GM04503 (cell line): Measurements from ENCODE around the gene RAB23.

Experiments
- DNase-seq: peaks from one replicate; pipeline ENCODE4 v3.0.0-alpha.2; 2012; ENCODE audit warnings: low read depth

The RAB23 gene

DNA sequence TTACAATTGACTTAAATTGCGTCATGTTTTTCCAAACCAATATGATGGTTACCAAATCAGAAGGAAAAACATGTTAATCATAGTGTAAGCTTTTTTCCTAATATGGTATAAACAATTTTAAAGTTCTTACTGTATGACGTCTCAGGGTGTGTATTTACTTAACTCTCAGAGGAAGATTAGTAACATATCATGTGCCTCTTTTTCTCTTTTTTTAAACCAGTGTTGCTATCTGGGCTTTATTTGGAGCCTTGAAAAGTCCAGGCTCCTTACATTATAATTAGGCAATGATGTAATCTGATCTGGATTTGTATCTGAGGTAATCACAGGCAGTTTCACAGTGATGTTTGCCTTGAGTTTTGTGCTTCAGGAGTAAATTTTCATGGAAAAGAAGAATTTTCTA lies 20.4 kb upstream of the RAB23 start:
- DNase-seq, result peak; percentile 94

DNA sequence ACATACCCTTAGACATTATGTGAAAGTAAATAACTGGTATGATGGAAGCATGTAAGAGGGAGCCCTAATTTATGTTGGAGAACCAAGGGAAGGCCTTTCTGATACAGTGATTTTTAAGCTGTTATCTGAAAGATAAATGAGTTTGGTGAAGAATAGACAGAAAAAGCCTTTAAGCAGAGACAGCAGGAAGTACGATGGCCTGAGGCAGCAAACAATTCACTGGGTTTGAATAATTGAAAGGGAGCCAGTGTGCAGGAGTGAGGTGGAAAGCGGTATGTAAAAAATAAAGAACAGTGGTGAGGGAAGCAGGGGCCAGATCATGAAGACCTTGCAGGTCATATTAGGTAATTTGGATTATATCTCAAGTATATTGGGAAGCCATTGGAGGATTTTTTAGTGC lies 4.1 kb upstream of the RAB23 start:
- no peak for DNase-seq

DNA sequence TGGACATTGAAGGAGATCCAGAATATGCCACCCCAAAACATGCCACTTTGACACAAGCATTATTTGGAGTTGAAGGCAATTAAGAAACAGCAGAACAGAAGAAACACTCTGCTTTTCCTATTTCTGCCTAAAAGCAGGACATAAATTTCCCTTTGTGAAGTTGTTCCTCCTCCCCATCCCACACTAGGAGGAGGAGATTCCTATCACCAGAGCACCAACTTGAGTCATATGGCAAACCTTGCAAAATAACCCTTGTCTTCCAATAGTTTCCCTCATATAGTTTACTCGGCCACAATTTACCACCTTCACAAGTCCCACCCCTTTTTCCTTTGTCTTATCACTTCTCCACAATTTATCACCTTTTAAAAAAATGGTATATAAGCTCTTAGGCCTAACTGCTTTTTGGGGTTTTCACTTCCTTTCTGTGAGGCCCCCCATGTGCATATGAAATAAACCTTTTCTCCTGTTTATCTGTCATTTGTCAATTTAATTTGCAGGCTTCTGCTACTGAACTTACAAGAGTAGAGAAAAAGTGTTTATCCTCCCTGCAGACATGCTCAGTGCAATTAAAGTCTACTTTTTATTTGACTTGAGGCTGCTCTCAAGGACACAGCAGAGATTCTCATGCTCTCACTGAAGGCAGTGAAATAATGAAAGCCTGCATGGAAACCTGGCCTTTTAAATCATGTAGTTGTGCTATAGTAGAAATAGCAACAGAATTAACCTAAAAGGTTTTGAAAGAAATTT lies 2.8 kb upstream of the RAB23 start:
- peak; percentile 47 for DNase-seq

DNA sequence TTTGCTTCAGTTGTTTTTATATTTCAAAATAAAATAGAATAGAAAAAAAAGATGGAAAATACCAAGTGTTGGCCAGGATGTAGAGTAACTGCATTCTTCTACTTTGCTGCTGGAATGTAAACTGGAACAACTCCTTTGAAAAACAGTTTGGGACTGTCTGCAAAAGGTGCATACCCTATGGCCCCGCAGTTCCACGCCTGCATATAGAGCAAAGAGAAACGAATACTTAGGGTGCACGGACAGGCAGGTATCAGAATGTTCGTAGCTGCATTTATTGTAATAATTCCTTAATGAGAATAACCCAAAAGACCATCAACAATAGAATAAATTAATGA lies 603 bp upstream of the RAB23 start:
- DNase-seq, result no peak

DNA sequence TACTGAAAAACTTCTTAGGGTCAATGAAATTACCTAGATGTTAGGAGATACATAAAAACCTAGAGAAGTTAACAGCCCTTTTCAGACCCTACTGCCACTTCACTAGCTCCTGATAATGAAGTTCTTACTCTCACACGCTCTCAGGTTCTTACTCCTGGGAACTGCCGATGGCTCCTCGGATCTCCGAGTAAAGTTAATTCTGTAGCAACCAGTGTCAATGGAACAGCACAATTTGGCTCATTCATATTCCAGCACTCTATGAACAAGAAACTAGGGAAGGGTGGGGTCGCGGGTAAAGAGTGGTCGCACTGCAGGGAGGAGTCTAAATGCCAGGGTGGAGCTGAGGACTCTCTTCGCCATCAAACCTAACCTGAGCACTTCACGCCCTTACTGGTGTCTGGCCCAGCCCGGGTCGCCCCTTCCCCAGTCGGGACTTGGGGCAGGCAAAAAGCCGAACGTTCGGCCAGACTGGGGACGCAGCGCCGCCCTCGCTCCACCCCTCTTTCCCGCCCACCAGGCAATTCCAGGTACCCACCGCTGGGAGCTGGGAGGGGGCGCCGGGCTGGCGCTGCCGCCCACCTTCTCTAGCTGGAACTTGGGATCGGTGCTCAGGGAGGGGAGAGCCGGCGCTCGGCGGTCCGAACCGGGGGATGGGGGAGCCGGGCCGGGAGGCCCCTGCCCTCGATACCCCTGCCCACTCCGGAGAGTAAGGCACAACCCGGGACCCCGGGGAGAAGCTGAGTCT lies 744 bp downstream of the RAB23 start:
- peak; percentile 34 for DNase-seq

DNA sequence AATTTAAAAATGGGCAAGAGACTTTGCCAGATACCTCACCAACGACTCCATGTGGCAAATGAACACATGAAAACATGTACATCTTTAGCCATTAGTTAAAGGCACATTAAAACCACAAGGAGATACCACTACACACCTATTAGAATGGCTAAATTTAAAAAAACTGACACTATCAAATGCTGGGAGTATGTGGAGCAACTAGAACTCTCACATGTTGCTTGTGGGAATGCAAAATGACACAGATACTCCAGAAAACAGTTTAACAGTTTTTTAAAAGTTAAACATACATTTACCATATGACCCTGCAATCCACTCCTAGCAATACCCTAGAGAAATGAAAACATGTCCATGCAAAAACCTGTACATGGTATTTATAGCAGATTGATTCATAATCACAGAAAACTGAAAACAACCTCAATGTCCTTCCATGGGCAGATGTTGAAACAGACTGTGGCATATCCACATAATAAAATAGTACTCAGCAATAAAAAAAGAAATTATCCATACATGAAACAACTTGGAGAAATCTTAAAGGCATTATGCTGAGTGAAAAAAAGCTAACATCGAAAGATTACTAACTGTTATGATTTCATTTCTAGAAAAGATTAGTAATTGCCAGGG lies 1.9 kb downstream of the RAB23 start:
- no peak for DNase-seq

DNA sequence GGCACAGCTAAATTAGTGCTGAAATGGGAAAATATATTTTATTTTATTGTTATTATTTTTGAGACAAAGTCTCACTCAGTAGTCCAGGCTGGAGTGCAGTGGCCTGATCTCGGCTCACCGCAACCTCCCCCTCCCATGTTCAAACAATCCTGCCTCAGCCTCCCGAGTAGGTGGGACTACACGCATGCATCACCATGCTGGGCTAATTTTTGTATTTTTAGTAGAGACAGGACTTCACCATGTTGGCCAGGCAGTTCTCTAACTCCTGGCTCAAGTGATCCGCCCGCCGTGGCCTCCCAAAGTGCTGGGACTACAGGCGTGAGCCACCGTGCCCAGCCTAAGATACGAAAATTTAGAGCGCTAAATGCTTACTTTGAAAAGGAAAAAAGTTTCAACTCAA lies 4.8 kb downstream of the RAB23 start:
- no peak for DNase-seq

DNA sequence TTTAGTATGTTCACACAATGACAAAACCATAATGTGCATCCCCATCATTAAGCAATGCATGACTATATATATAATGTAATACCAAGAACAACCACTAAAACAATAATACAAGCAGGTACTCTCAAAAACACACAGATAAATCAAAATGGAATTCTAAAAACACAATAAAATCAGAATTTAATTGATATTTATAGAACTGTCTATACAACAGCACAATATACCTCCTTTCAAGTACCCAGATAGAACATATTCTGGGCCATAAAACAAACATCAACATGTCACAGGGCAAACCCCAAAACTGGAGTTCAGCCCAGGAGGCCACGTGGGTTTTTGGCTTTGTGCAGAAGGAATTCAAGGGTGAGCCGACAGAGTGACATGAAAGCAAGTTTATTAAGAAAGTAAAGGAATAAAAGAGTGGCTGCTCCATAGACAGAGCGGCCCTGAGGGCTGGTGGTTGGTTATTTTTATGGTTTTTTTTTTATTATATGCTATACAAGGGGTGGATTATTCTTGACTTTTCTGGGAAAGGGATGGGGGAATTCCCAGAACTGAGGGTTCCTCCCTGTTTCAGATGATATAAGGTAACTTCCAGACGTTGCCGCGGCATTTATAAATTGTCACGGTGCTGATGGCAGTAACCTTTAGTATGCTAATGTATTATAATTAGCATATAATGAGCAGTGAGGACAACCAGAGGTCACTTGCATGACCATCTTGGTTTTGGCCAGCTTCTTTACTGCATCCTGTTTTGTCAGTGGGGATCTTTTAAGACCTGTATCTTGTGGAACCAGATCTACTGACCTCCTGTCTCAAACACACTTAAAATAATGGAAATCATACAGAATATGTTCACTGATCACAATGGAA lies 5.6 kb downstream of the RAB23 start:
- peak; percentile 22 for DNase-seq

DNA sequence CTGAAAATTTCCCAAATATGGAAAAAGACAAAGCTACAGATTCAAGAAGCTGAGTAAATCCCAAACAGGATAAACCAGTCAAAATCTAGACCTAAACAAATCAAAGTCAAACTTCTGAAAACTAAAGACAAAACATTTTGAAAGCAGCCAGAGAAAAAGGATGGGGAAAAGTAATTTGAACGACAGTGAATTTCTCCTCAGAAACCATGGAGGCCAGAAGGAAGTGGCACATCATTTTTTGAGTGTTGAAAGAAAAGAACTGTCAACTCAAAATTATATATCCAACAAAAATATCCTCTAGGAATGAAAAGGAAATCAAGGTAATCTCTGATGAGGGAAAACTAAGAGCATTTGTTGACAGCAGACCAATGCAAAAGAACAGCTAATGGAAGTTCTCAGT lies 6.8 kb downstream of the RAB23 start:
- DNase-seq, result no peak

DNA sequence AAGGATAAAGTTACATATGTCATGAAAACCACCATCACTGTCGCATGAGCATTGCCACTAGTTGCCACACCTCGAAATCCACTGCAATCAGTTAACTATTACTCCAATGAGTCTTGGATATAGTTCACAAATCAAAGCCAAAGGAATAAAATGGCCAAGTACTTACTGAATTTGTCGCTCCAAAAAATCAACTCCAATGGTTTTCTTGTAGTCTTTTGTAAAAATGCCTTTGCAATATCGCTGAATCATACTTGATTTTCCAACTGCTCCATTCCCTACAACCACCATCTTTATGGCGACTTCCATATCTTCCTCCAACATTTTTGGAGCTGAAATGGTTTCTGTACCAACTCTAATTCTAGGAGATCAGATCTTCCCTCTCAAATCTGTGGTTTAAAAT lies 12.0 kb downstream of the RAB23 start:
- no peak for DNase-seq

DNA sequence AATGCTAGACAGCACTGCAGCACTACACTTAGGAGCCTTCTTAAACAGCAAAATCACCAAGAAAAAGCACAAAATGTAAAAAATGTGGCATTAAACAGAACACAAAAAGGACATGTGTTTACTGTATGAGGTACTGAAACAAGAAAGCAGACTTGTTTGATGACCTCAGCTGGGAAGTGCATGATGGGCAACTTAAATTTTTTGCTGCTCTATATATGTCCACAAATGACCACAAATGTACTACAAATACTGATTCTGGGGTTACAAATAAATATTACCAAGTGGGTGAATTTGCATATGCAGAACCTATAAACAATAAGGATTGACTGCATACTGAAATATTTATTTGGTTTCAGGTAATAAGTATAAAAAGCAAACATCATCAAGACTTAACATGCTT lies 13.1 kb downstream of the RAB23 start:
- no peak for DNase-seq

DNA sequence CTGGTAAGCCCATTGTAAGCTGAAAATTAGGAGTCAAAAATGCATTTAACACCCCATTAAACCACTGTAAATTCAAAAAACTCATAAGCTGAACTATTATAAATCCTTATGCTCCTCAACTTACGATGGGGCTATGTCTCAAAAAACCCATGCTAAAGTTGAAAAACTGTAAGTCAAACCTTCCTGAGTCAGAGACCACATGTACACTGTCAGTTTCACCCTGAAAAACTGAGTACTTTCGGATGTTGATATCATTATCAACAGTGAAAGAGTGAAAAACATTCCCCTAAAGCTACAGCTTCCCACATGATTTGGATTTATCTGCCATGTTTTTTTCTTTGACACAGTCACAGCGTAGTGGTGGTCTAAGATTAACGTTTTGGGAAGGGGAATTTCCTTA lies 14.2 kb downstream of the RAB23 start:
- DNase-seq, result no peak

DNA sequence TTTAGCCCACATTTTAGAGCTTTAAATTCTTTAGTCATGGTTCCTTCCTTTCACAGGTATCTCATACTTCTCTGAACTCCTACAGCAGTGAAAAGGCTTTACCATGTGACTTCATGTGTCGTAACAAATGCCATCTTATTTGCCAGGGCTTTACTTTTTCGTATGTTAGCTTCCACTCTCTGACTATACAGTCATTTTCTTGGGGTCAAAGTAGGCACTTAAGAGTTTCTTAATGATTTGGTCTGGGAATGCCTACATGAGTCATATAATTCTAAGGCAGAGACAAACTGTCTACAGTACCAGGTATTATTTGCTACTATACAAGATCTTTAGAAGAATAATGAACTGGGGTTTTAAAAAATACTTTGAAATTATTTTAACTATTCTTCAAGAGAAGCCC lies 15.0 kb downstream of the RAB23 start:
- DNase-seq, result no peak

DNA sequence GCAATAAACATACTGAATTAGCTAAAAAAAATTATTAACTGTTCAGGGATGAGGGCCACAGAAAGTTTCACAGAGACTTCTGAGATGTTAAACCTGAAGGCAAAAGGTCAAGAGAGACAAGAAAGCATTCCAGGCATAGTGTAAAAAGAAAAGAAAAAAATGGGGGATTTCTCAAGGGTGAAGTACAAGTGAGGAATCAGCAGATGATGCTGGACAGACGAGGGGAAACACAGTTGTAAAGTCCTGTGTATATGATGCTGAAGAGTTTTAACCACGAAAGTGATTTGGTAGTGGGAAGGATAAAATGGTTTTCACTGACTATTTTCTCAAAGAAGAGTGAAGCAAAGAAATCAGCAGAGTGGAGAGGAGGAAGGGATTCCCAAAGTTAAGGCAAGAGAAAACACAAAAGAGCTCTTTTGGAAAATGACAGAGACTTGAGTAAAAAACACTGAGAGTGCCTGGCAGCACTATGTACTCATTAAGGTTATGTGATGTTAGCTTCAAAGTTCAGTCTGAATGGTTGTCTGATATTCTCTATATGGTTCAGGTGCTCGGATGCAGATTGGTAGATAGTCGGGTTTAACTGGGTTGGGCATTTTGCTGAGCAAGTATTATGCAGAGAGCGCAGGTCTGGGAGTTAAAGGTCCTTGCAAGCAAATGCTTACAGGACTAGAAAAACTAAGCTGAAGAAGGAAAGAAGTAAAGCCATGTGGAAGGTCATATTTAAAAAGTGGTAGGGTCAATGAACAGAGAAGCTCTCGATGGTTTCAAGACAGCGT lies 16.4 kb downstream of the RAB23 start:
- no peak for DNase-seq

DNA sequence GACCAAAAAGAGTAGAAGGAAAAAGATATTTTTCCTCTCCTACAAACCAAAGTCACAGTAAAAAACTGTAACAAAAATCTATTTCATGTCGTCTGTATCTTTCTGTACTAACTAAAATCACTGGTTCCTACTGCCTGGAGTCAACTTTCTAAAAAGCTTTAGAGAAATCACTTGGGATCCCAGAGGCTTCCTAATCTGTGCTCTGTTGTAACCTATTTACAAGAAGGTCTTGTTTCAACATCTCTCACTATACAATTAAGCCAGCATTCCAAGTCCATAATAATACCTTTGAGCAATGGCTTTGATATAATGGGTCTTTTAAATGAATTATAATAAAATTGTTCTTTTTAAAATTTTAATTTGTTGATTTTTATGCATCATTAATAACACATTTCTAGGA lies 20.4 kb downstream of the RAB23 start:
- DNase-seq, result no peak

DNA sequence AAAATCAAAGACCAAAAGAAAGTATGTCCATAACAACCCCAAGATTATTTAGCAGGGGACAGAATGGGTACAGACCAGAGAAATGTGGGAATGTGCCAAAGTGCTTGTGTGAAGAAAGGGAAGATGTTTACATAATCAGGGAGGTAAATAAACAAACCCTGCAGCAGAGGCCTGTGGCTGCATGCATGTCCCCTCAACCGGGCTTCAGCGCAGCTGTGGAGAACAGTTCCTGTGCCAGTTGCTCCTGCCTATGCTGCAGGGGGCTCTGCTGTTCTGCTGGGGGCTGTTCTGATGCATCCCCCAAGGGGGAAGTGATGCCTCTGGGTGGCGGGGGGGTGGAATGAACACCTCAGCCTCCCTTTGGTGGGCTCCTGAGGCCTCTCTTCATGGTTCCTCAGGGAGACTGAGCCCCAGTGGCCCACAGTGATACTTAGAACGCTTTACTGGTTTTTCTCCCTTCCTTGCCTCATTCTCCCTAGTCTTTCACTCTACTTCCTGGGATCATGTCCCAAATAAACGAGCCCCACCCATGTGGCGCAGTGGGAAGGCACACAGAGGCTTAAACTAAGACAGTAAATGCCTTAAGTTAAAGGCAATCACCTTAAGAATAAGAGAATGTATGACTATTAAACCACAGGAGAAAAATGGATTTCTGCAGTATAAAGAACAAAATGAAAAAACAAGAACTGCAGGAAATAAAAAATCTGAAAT lies 23.0 kb downstream of the RAB23 start:
- no peak for DNase-seq

DNA sequence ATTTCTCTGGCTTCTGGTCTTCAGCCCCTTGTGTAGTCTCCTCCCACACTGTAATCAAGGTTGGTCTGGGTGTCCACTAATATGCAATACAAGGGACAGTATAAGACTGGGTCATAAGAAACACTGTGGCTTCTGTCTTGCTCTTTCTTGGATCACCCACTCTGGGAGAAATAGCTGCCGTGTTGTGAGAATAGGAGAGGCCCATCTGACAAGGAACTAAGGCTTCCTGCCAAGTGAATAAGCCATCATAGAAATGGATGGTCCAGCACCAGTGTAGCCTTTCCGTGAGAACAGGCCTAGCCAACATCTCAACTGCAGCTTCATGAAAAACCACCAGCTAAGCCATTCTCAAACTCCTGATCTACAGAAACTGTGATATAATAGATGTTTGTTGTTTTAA lies 26.6 kb downstream of the RAB23 start:
- DNase-seq, result no peak

DNA sequence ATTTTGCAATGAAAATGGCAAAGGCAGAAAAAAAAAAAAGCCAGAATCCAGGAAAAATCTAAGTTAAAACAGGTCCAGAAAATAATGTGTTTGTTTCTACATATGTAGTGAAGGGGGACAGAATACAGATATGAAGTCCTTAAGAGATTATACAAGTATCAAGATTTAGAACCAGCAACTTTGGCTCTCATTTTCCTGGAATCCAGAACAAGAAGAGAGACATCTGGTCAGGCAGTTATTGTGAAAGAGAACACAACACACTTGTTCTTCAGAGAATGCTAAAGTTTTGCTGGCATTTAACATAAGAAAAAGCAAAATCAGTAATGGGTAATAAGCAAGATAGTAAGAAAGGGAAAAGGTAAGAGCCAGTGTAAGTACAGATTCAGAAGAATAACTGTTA lies 28.9 kb downstream of the RAB23 start:
- no peak for DNase-seq

DNA sequence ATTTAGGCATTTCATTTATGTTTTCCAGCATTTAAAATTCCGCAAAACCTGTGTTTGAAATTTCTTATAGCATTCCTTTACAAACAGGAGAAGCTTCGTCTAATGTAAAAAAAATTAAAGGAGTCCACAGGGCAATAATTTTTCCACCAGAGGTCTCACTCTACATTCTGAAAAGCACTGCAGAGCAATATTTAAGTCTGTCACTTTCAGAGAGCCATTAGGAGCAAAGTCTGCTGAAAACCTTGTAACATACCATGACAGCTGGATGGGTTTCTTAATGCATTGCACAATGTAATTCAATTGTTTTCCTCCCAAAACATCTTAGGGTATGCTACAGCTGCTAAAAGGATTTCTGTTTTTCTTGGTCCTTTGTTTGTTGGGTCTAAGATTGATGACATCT lies 32.0 kb downstream of the RAB23 start:
- no peak for DNase-seq

DNA sequence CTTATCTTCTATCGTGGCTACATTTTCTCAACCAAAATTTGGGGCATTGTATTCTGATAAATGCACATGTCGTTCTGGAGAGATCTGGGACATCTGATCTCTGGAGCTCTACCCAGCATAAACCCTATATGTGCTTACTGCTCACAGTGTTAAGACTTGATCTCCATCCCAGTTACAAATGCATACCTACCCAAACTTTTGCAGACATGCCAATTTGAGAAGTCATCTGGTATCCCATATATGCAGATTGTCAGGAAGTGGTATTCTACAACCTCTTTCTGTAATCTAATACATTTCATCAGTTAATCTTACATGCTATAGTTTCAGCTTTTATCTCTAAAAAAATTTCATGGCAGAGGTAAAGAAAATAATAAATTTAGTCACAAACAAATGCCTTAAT lies 38.8 kb downstream of the RAB23 start:
- no peak for DNase-seq

DNA sequence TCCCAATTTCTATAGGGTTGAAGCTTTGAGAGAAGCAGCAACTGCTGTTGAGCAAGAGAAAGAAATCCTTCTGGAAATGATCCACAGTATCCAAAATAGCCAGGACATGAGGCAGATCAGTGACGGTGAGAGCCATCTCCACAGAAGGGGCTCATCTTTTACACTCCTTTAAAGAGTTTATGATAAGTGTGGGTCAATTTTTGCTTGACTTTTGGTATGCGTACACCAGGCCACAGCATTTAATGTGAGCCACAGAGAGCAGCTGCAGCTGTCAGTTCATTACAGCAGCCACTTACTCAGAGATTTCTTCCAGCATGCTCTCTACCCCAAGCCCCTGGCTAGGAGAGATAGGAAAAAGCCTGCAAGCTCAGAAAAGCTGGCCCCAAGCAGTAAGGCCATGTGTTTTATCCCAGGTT lies 40.1 kb downstream of the RAB23 start:
- DNase-seq, result no peak
